ENCODE data around the gene ADAT3.
"Not testable (repeated sequence)": the region's sequence is repeated elsewhere in the genome, so short reads cannot be mapped to it uniquely, and the experiment has no call there.

The ADAT3 gene

GRCh38 chr19:1866693-1867348 lies 38.4 kb upstream of the ADAT3 start:
- DNase-seq (ENCODE audit: low read depth), result no peak

GRCh38 chr19:1867349-1867724 lies 37.9 kb upstream of the ADAT3 start:
- DNase-seq (ENCODE audit: low read depth), result no peak

- DNase-seq (ENCODE audit: low read depth), result no peak
Measured at GRCh38 chr19:1868971-1869370, 36.2 kb upstream of the ADAT3 start.

DNA sequence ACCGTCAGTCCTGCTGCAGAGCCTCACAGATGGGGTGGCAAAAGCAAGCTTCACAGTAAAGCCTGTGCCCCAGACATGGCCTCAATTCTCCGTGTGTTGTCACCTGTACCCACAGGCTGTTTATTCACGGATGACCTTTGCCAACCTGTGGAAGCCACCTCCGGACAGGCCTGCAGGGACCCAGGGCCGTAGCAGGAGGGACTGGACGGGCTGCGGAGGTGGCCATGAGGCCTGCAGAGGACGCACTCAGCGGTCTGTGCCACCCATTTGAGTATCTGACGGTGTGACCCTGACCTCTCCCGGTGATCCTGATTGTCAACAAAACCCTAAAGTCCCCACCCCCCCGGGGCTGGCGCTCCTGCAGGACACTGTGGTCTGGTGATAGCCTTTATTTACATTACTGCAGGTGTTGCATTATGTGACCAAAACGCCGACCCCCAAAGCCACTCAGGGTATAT lies 34.0 kb upstream of the ADAT3 start:
- DNase-seq (ENCODE audit: low read depth), result no peak

- no peak for DNase-seq (ENCODE audit: low read depth)
Measured at GRCh38 chr19:1871630-1872029, 33.6 kb upstream of the ADAT3 start.

GRCh38 chr19:1872807-1873523 lies 32.2 kb upstream of the ADAT3 start:
- no peak for DNase-seq (ENCODE audit: low read depth)

DNA sequence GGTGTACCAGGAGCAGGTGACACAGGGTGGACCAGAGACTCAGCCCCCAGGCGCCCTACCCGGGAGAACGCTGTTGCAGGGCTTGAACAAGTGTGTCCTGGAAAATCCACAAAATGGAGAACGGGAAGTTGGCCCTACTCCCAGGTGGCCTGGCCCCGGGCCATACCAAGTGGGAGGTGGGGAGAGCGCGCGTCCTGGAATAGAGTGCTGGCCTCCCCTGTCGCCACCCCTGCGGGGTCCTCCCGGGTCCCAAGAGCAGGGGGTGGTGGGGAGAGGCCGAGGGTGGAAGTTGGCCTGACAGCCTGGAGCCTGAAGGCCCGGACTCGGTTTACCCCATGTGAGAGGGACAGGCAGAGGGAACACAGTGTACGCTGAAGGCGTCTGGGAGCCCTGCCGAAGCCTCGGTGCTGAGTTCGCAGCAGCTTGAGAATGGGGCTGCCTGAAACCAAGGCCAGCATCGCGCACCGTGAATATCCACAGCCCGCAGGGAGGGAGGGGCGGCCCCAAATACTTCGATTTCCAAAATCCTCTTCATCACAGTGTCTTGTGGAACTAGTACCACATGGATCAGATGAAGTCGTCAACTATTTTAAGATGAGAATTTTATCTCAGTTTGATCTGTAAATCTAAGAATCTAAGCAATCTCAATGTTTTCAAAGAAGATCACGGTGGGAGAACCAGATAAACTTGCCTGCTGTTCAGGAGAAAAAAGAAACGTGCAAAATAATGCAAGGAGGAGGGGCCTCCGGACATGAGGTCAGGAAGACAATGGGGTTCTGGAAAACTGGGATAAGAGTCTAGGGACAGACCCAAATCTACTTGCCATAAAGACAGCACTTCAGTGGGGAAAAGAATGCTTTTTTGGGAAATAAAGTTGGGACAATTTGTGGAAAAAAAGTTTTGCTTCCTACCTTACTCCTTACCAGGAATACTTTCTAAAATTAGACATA lies 31.4 kb upstream of the ADAT3 start:
- no peak for DNase-seq (ENCODE audit: low read depth)

- peak; percentile 38 for DNase-seq (ENCODE audit: low read depth)
Measured at GRCh38 chr19:1874554-1875185, 30.5 kb upstream of the ADAT3 start.

- DNase-seq (ENCODE audit: low read depth), result not testable (repeated sequence)
Measured at GRCh38 chr19:1875265-1875645, 29.9 kb upstream of the ADAT3 start.

DNA sequence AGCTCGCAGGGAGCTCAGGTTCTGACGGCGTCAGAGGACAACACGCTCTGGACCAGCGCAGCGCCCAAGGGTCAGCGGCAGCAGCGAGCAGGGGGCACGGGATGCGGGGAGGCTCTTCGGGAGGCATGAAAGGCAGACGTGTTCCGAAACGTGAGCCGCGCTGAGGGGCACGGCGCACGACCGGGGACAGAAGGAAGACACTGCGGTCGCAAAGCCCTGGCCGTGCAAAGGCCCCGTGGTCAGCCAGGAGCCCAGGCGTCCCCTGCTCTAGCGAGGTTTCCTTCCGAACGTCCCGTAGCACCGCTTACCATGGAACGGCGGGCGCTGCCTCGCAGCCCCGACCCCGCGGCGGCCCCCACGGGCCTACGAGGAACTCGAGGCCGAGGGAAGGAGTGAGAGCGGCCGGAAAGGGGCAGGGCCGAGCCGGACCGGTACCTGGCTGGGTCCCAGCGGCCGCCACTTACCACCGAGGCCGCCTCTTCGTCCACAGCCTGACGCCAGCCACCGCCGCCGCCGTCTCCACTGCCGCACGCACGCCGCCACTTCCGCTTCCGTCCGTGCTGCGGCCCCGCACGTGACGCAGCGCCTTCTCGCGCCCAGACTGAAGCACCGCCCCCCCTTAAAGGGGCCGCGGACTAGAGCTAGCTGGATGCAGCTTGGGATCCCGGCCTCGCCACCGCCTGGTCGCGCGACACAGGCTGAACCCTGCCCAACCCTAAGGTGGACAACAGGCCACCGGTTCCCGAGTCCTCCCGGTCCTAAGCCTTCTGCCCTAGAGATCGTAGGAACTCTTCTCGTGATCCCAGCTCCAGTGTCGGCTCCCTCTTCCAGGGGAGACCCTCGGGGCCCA lies 29.3 kb upstream of the ADAT3 start:
- peak; percentile 91 for DNase-seq (ENCODE audit: low read depth)

GRCh38 chr19:1876496-1877279 lies 28.5 kb upstream of the ADAT3 start:
- not testable (repeated sequence) for DNase-seq (ENCODE audit: low read depth)

DNA sequence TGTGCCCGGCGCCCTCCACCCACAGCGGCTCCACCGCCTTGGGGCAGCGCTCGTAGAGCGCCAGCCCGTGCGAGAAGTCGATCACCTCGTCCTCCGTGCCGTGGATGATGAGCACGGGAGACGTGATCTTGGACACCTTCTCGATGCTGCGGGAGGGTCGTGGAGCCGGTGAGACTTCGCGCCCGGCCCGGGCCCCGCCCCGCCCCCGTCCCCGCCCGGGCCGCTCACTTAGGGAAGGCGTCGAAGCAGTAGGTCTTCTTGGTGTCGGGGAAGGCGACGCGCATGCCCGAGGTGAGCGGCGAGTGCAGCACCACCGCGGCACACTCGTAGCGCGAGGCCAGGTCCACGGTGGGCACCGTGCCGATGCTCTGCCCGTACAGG lies 27.9 kb upstream of the ADAT3 start:
- DNase-seq (ENCODE audit: low read depth), result not testable (repeated sequence)

DNA sequence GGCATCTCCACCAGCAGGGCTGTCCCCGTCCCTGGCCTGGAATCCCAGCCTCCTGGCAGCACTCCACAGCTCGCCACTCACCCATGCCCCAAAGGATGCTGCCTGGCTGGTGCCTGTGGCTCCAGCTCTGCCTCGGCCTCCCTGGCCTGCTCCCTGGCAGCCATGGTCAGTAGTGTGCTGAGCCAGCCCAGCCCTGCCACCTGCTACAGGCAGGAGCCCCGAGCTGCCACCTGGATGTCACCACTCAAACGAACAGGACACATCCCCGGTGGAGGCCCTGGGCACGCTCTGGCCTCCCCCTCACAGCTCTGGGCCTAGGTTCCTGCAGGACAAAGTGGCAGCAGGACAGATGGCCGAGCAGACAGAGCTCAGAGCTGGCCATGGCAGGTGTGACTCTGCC lies 26.6 kb upstream of the ADAT3 start:
- DNase-seq (ENCODE audit: low read depth), result not testable (repeated sequence)

DNA sequence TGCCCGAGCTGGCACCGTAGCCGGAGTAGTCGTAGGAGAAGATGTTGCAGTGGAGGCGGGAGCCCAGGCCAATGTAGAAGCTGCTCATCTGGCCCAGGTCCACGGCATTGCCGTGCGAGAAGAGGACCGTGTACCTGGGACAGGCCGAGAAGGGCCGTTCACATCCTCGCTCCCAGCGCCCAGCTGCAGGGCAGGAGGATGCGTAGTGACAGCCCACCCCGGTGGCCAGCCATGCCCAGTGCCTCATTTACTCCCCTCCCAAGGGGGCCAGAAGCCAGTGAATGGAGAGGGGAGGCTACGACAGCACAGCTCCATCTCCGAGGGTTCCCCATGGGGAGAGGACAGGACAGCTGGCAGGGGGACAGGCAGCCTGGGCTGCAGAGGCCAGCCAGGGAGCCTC lies 25.2 kb upstream of the ADAT3 start:
- not testable (repeated sequence) for DNase-seq (ENCODE audit: low read depth)

DNA sequence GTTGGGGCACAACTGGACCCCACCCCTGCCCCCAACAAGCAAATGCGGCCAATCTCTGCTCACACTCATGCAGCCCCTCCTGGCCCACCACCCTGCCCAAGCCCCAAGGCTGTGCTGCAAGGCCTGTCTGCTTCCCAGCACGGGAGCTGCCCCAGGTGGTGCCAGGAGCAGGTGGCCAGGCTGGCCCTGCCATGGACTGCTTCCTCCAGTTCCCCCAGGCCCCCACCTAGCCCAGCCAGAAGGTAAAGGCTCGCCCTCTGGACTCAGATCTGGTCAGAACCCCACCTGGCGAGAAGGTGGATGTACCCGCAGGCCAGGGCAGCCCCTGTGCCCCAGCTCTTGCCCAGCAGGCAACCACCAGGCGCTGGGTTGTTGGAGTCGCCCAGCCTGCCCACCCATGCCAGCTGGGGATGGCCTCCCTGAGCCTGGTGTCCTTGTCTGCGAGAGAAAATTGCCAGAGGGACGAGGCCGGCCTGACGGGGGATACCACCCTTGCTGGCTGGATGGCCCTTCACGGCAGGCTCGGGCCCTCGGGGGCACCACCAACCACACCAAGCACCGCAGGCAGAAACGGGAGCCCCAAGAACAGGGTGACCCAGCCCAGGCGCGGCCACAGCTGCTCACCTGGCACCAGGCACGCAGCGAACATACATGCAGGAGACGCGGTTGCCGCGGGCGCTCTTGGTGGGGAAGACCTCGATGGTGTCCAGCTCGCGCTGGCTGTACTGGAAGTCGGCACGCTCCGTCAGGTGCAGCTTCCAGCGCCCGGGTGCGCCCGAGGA lies 24.4 kb upstream of the ADAT3 start:
- no peak for DNase-seq (ENCODE audit: low read depth)

DNA sequence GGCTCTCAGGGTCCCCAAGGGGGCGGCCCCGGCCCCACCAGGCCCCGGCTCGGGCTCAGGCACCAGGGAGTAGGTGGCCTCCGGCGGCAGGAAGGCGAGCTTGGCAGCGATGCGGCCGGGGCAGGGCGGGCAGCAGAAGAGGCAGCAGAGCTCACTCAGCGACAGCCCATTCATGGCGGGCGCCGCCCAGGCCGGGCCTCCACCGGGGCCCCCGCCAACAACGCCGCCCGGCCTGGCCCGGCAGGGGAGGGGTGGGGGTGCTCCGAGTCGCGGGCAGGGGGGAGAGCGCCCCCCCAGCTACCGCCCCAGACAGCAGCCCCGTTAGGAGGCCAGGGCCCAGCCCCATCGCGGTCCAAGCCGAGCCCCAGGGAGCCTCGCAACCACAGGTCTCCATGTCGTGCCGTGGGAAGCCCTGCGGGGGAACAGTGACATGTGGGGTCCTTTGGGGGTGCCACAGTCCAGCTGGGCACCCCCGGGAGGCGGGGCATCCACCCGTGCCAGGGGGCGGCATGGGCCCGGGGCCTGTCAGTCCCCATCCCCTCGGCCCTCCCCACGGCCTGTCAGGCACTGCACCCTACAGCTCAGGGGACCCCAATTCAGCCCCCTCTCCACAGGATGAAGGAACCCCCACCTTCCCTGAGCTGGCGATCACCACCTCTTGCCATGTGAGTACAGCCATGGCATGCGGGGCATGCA lies 23.7 kb upstream of the ADAT3 start:
- not testable (repeated sequence) for DNase-seq (ENCODE audit: low read depth)

DNA sequence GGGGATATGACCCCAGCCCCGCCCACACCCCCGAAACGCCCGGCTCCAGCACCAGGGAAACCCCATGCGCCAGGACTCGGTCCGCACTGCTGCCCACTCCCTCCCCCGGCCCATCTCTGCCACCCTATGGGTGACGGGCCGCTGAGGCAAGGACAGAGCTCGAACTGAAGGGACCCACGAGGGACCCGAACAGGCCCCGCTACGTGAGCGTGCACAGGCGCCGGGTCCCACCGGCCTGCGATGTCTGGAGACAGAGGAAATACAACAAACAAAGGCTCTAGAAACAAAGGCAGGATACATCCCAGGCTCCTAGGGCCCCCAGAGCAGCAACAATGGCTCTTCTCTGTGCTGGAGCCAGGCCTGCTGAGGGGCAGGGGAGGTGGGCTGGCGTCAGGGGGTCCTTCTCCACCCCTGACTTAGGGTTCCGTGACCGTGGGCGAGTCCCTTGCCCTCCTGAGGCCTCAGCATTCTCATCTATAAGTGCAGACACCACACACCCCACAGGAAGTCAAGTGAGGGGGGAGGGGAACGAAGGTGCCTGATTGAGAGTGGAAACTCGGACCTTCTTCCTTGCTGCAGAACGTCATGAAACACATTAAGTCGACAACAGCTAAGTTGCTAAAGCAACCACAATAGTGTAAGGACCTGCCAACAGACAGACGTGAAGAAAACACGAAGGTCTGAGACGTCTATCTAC lies 23.0 kb upstream of the ADAT3 start:
- DNase-seq (ENCODE audit: low read depth), result no peak
